GM21390 (cell line): ENCODE data around the gene TMPRSS12.
"Not testable (repeated sequence)": the region's sequence is repeated elsewhere in the genome, so short reads cannot be mapped to it uniquely, and the experiment has no call there.

Source experiments
- ATAC-seq: cut with Tn5 transposase; IDR thresholded peaks from one replicate; pipeline ENCODE4 v1.9.1; 2021; ENCODE audit not compliant: unreplicated experiment

The TMPRSS12 gene

GRCh38 chr12:50925920-50926319, 83.2 kb downstream of the TMPRSS12 start:
- ATAC-seq, result no peak

- ATAC-seq, result no peak
Observed at GRCh38 chr12:50926415-50926814, 83.7 kb downstream of the TMPRSS12 start.

- not testable (repeated sequence) for ATAC-seq
Observed at GRCh38 chr12:50926932-50927331, 84.2 kb downstream of the TMPRSS12 start.

- no peak for ATAC-seq
Observed at GRCh38 chr12:50927356-50927755, 84.6 kb downstream of the TMPRSS12 start.

- no peak for ATAC-seq
Observed at GRCh38 chr12:50927766-50928224, 85.1 kb downstream of the TMPRSS12 start.

- no peak for ATAC-seq
Observed at GRCh38 chr12:50928392-50928791, 85.7 kb downstream of the TMPRSS12 start.

- no peak for ATAC-seq
Observed at GRCh38 chr12:50929831-50930230, 87.1 kb downstream of the TMPRSS12 start.

- not testable (repeated sequence) for ATAC-seq
Observed at GRCh38 chr12:50930477-50930876, 87.8 kb downstream of the TMPRSS12 start.

GRCh38 chr12:50932787-50933280, 90.1 kb downstream of the TMPRSS12 start:
- no peak for ATAC-seq

GRCh38 chr12:50933459-50934124, 90.9 kb downstream of the TMPRSS12 start:
- ATAC-seq, result no peak

- ATAC-seq, result no peak
Observed at GRCh38 chr12:50934371-50934851, 91.7 kb downstream of the TMPRSS12 start.

- ATAC-seq, result no peak
Observed at GRCh38 chr12:50934981-50935807, 92.5 kb downstream of the TMPRSS12 start.

- no peak for ATAC-seq
Observed at GRCh38 chr12:50936821-50937530, 94.2 kb downstream of the TMPRSS12 start.
